Suppressor macrophage treated with lipopolysaccharide for 4 hours (primary cell): ENCODE data around the gene PIP5K1B.

Experiments
- DNase-seq: peaks from one replicate; pipeline ENCODE4 v3.0.0-alpha.2; 2020

PIP5K1B gene

GRCh38 chr9:68779558-68780379 is 74.7 kb downstream of the PIP5K1B start:
- DNase-seq: peak; percentile 98

GRCh38 chr9:68780380-68780712 is 75.3 kb downstream of the PIP5K1B start:
- peak; percentile 52 for DNase-seq

GRCh38 chr9:68780720-68781119 is 75.7 kb downstream of the PIP5K1B start:
- no peak for DNase-seq

GRCh38 chr9:68781928-68782327 is 76.9 kb downstream of the PIP5K1B start:
- DNase-seq: no peak

GRCh38 chr9:68782546-68782945 is 77.5 kb downstream of the PIP5K1B start:
- DNase-seq: no peak

GRCh38 chr9:68785965-68786364 is 80.9 kb downstream of the PIP5K1B start:
- no peak for DNase-seq

- DNase-seq: no peak
Observed at GRCh38 chr9:68791169-68791568, 86.1 kb downstream of the PIP5K1B start.

GRCh38 chr9:68793605-68794343 is 88.7 kb downstream of the PIP5K1B start:
- DNase-seq: no peak

- no peak for DNase-seq
Observed at GRCh38 chr9:68794898-68795297, 89.9 kb downstream of the PIP5K1B start.

- no peak for DNase-seq
Observed at GRCh38 chr9:68795411-68795810, 90.4 kb downstream of the PIP5K1B start.

- no peak for DNase-seq
Observed at GRCh38 chr9:68797116-68797515, 92.1 kb downstream of the PIP5K1B start.

- no peak for DNase-seq
Observed at GRCh38 chr9:68798423-68798822, 93.4 kb downstream of the PIP5K1B start.

- DNase-seq: no peak
Observed at GRCh38 chr9:68800836-68801235, 95.8 kb downstream of the PIP5K1B start.

- no peak for DNase-seq
Observed at GRCh38 chr9:68802525-68803015, 97.5 kb downstream of the PIP5K1B start.

- DNase-seq: no peak
Observed at GRCh38 chr9:68804911-68805889, 100.2 kb downstream of the PIP5K1B start.

GRCh38 chr9:68805890-68806517 is 101.0 kb downstream of the PIP5K1B start:
- no peak for DNase-seq

GRCh38 chr9:68808338-68808890 is 103.4 kb downstream of the PIP5K1B start:
- DNase-seq: no peak

GRCh38 chr9:68817079-68817875 is 112.2 kb downstream of the PIP5K1B start:
- no peak for DNase-seq

- DNase-seq: no peak
Observed at GRCh38 chr9:68819065-68819464, 114.0 kb downstream of the PIP5K1B start.

- DNase-seq: peak; percentile 22
Observed at GRCh38 chr9:68821911-68822310, 116.9 kb downstream of the PIP5K1B start.

- DNase-seq: no peak
Observed at GRCh38 chr9:68822596-68823165, 117.6 kb downstream of the PIP5K1B start.
